Liver (tissue), 3 donors: ENCODE data around the gene CNDP2.

Source experiments
- EGR1 ChIP-seq, 2 donors: IDR thresholded peaks; 2 replicates each; pipeline ENCODE4 v1.6.1; 2016 to 2018; ENCODE audit warnings: antibody characterized with exemption in 2 of 2, low read depth in 2 of 2
- GABPA ChIP-seq, 2 donors: IDR thresholded peaks in 1 of 2; conservative IDR thresholded peaks in 1 of 2; 2 replicates each; pipeline ENCODE4 v1.6.1; 2016; ENCODE audit warnings: antibody characterized with exemption in 2 of 2, mild to moderate bottlenecking in 1 of 2, moderate library complexity in 1 of 2
- JUND ChIP-seq, 2 donors: IDR thresholded peaks; 2 replicates each; pipeline ENCODE4 v1.6.1; 2016; ENCODE audit warnings: antibody characterized with exemption in 2 of 2
- RXRA ChIP-seq, 2 donors: IDR thresholded peaks; 2 replicates each; pipeline ENCODE4 v1.6.1; 2017 to 2018; ENCODE audit warnings: antibody characterized with exemption in 2 of 2, mild to moderate bottlenecking in 1 of 2
- SP1 ChIP-seq: IDR thresholded peaks from 2 replicates; pipeline ENCODE4 v1.6.1; 2018; ENCODE audit warnings: antibody characterized with exemption, mild to moderate bottlenecking
- TAF1 ChIP-seq: conservative IDR thresholded peaks from 2 replicates; pipeline ENCODE4 v1.6.1; 2016; ENCODE audit warnings: antibody characterized with exemption, mild to moderate bottlenecking
- YY1 ChIP-seq: IDR thresholded peaks from 2 replicates; pipeline ENCODE4 v1.6.1; 2016; ENCODE audit warnings: antibody characterized with exemption, mild to moderate bottlenecking
- TF ChIP-seq, protein P1 (sequence below): fragments of 150-350 bp; IDR thresholded peaks from 2 replicates; pipeline ENCODE4 v1.5.1; 2017; ENCODE audit warnings: improper control_type of control experiment, low read depth, low read length; ENCODE audit not compliant: missing input control
- TF ChIP-seq, protein P2 (sequence below): IDR thresholded peaks from 2 replicates; pipeline ENCODE4 v1.6.1; 2016; ENCODE audit warnings: antibody characterized with exemption
- TF ChIP-seq, protein P3 (sequence below): IDR thresholded peaks from 2 replicates; pipeline ENCODE4 v1.6.1; 2016; ENCODE audit warnings: antibody characterized with exemption
- TF ChIP-seq, protein P4 (sequence below): IDR thresholded peaks from 2 replicates; pipeline ENCODE4 v1.6.1; 2016; ENCODE audit warnings: antibody characterized with exemption
- donor health status: healthy.
- donor health status: healthy.

DNA sequence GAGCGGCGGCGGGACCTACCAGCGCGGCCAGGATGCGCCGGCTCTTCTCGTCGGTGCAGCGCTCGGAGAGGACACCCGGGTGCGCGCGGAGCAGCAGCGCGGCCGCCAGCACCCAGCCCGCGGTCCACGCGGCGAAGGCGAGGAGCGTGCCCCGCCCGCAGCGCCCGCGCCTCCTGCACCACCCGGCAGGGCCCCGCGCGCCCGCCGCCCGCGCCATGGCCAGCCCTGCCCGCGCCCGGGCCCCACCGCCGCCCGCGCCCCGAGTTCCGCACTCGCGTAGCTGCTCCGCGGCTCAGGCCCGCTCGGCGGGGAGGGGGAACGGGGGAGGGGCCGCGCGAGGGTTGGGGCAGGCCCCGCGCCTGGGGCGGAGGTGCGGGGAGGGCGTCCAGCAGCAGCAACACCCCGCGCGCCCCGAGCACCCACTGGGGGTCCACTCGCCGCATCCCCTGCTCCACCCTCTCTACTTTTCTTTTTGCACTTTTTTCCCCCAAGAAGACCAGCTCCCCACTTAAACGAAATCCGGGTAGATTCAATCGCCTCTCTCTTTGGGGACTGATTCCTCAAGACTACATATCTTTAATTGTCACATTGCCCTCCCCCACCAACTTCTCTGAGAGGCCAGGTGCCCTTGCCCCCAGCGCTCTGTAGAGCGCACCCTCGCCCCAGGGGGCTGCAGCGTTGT lies 39.0 kb upstream of the CNDP2 start, which contains the start of gene DIPK1C:
- TF ChIP-seq RXRA (IDR thresholded peaks at IDR 0.05): no peak
- TF ChIP-seq, protein P1, sequence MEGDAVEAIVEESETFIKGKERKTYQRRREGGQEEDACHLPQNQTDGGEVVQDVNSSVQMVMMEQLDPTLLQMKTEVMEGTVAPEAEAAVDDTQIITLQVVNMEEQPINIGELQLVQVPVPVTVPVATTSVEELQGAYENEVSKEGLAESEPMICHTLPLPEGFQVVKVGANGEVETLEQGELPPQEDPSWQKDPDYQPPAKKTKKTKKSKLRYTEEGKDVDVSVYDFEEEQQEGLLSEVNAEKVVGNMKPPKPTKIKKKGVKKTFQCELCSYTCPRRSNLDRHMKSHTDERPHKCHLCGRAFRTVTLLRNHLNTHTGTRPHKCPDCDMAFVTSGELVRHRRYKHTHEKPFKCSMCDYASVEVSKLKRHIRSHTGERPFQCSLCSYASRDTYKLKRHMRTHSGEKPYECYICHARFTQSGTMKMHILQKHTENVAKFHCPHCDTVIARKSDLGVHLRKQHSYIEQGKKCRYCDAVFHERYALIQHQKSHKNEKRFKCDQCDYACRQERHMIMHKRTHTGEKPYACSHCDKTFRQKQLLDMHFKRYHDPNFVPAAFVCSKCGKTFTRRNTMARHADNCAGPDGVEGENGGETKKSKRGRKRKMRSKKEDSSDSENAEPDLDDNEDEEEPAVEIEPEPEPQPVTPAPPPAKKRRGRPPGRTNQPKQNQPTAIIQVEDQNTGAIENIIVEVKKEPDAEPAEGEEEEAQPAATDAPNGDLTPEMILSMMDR: no peak
- no peak for TF ChIP-seq GABPA (IDR thresholded peaks at IDR 0.05 in 1 of 2, conservative IDR thresholded peaks at IDR 0.05 in 1 of 2)
- TF ChIP-seq, protein P2, sequence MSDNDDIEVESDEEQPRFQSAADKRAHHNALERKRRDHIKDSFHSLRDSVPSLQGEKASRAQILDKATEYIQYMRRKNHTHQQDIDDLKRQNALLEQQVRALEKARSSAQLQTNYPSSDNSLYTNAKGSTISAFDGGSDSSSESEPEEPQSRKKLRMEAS: no peak
- TF ChIP-seq SP1: no peak
- TF ChIP-seq YY1: no peak
- TF ChIP-seq JUND (IDR thresholded peaks at IDR 0.05): no peak
- TF ChIP-seq TAF1: no peak
- TF ChIP-seq, protein P3, sequence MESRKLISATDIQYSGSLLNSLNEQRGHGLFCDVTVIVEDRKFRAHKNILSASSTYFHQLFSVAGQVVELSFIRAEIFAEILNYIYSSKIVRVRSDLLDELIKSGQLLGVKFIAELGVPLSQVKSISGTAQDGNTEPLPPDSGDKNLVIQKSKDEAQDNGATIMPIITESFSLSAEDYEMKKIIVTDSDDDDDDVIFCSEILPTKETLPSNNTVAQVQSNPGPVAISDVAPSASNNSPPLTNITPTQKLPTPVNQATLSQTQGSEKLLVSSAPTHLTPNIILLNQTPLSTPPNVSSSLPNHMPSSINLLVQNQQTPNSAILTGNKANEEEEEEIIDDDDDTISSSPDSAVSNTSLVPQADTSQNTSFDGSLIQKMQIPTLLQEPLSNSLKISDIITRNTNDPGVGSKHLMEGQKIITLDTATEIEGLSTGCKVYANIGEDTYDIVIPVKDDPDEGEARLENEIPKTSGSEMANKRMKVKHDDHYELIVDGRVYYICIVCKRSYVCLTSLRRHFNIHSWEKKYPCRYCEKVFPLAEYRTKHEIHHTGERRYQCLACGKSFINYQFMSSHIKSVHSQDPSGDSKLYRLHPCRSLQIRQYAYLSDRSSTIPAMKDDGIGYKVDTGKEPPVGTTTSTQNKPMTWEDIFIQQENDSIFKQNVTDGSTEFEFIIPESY: no peak
- TF ChIP-seq, protein P4, sequence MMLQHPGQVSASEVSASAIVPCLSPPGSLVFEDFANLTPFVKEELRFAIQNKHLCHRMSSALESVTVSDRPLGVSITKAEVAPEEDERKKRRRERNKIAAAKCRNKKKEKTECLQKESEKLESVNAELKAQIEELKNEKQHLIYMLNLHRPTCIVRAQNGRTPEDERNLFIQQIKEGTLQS: no peak
- no peak for TF ChIP-seq EGR1 (IDR thresholded peaks at IDR 0.05; ENCODE audit: low read depth in 2 of 2)
